H9 (cell line): ENCODE data around the gene SPRY4. TPM values are rescaled to one million over a fixed set of nuclear protein-coding genes. Genes with fewer than 3 reads are reported as not detected.

Experiments
- DNase-seq: peaks from one replicate; pipeline ENCODE4 v3.0.0-alpha.2; 2017
- H2AFZ ChIP-seq: one replicate; pipeline ENCODE4 v1.6.1; 2013; ENCODE audit warnings: mild to moderate bottlenecking, low read length, control low read depth, moderate library complexity
- H2AK5ac ChIP-seq: 2 replicates; pipeline ENCODE4 v1.6.1; 2013; ENCODE audit warnings: low read length, control low read depth, mixed read lengths; ENCODE audit not compliant: insufficient read length
- H2BK120ac ChIP-seq: one replicate; pipeline ENCODE4 v1.6.1; 2013; ENCODE audit warnings: low read depth, mild to moderate bottlenecking, low read length, control low read depth, inconsistent platforms; ENCODE audit not compliant: poor library complexity, severe bottlenecking
- H2BK12ac ChIP-seq: 2 replicates; pipeline ENCODE4 v1.6.1; 2013; ENCODE audit warnings: low read length, control low read depth, mixed read lengths, low read depth; ENCODE audit not compliant: insufficient read length
- H2BK15ac ChIP-seq: 2 replicates; pipeline ENCODE4 v1.6.1; 2013; ENCODE audit warnings: low read depth, low read length, control low read depth
- H2BK20ac ChIP-seq: one replicate; pipeline ENCODE4 v1.6.1; 2013; ENCODE audit warnings: low read depth, mild to moderate bottlenecking, low read length, control low read depth, inconsistent platforms; ENCODE audit not compliant: poor library complexity, severe bottlenecking
- H2BK5ac ChIP-seq: 2 replicates; pipeline ENCODE4 v1.6.1; 2013; ENCODE audit warnings: low read length, control low read depth, mixed read lengths; ENCODE audit not compliant: insufficient read length
- H3K14ac ChIP-seq: 2 replicates; pipeline ENCODE4 v1.6.1; 2013; ENCODE audit warnings: low read length, control low read depth; ENCODE audit not compliant: insufficient read depth
- H3K18ac ChIP-seq: 2 replicates; pipeline ENCODE4 v1.6.1; 2013; ENCODE audit warnings: low read depth, mild to moderate bottlenecking, mixed read lengths, low read length, control low read depth; ENCODE audit not compliant: insufficient read length
- H3K23ac ChIP-seq: 2 replicates; pipeline ENCODE4 v1.6.1; 2013; ENCODE audit warnings: low read length, control low read depth, mixed read lengths, low read depth; ENCODE audit not compliant: insufficient read length
- H3K23me2 ChIP-seq: 2 replicates; pipeline ENCODE4 v1.6.1; 2013; ENCODE audit warnings: low read depth, mild to moderate bottlenecking, mixed read lengths, low read length, control low read depth; ENCODE audit not compliant: insufficient read length, poor library complexity, severe bottlenecking
- H3K27ac ChIP-seq: 2 replicates; pipeline ENCODE4 v1.5.1; 2013; ENCODE audit warnings: low read length, control low read depth, mixed read lengths, low read depth; ENCODE audit not compliant: insufficient read length
- H3K27me3 ChIP-seq: 2 replicates; pipeline ENCODE4 v1.6.1; 2013; ENCODE audit warnings: low read length, control low read depth, inconsistent platforms; ENCODE audit not compliant: insufficient read depth
- H3K4ac ChIP-seq: 2 replicates; pipeline ENCODE4 v1.6.1; 2013; ENCODE audit warnings: low read depth, mild to moderate bottlenecking, control low read depth, inconsistent platforms, low read length, moderate library complexity
- H3K4me1 ChIP-seq: 2 replicates; pipeline ENCODE4 v1.6.1; 2013; ENCODE audit warnings: low read length, control low read depth, inconsistent platforms; ENCODE audit not compliant: insufficient read depth
- H3K4me2 ChIP-seq: 2 replicates; pipeline ENCODE4 v1.6.1; 2013; ENCODE audit warnings: low read length, control low read depth, mixed read lengths; ENCODE audit not compliant: insufficient read length, insufficient read depth
- H3K56ac ChIP-seq: 2 replicates; pipeline ENCODE4 v1.6.1; 2013; ENCODE audit warnings: low read depth, mild to moderate bottlenecking, mixed read lengths, low read length, control low read depth; ENCODE audit not compliant: insufficient read length
- H3K79me1 ChIP-seq: 2 replicates; pipeline ENCODE4 v1.6.1; 2013; ENCODE audit warnings: low read depth, mild to moderate bottlenecking, moderate library complexity, low read length, control low read depth, inconsistent platforms; ENCODE audit not compliant: insufficient read depth, poor library complexity, severe bottlenecking
- H3K79me2 ChIP-seq: 2 replicates; pipeline ENCODE4 v1.6.1; 2013; ENCODE audit warnings: low read length, control low read depth, inconsistent platforms; ENCODE audit not compliant: insufficient read depth
- H3K9ac ChIP-seq: 2 replicates; pipeline ENCODE4 v1.6.1; 2013; ENCODE audit warnings: low read length, control low read depth, mixed read lengths; ENCODE audit not compliant: insufficient read length; ENCODE audit errors: extremely low read depth
- H3K9me3 ChIP-seq: one replicate; pipeline ENCODE4 v1.6.1; 2013; ENCODE audit warnings: low read depth, low read length, inconsistent platforms; ENCODE audit not compliant: control insufficient read depth
- H3T11ph ChIP-seq: one replicate; pipeline ENCODE4 v1.6.1; 2013; ENCODE audit warnings: mild to moderate bottlenecking, low read length, control low read depth, inconsistent platforms
- H4K20me1 ChIP-seq: one replicate; pipeline ENCODE4 v1.6.1; 2013; ENCODE audit not compliant: control insufficient read depth, insufficient read length, insufficient read depth
- H4K5ac ChIP-seq: 2 replicates; pipeline ENCODE4 v1.6.1; 2013; ENCODE audit warnings: low read depth, mild to moderate bottlenecking, mixed read lengths, low read length, control low read depth; ENCODE audit not compliant: insufficient read length
- H4K8ac ChIP-seq: replicated peaks from 2 replicates; pipeline ENCODE4 v1.6.1; 2013; ENCODE audit warnings: low read length, control low read depth, mixed read lengths, low read depth; ENCODE audit not compliant: insufficient read length
- H4K91ac ChIP-seq: 2 replicates; pipeline ENCODE4 v1.6.1; 2013; ENCODE audit warnings: low read depth, mild to moderate bottlenecking, moderate library complexity, mixed read lengths, low read length, control low read depth; ENCODE audit not compliant: insufficient read length
- H3K27ac Mint-ChIP-seq, 3 experiments: 2 replicates in 2 of 3; 3 replicates in 1 of 3; pipeline ENCODE4 v1.8.0; 2020 to 2021; ENCODE audit warnings: mixed read lengths in 3 of 3, mild to moderate bottlenecking in 1 of 3, moderate library complexity in 1 of 3
- H3K27me3 Mint-ChIP-seq: 2 replicates; pipeline ENCODE4 v1.8.0; 2021; ENCODE audit warnings: low read depth, mild to moderate bottlenecking, moderate library complexity, mixed read lengths
- H3K36me3 Mint-ChIP-seq, 3 experiments: 2 replicates in 2 of 3; 3 replicates in 1 of 3; pipeline ENCODE4 v1.8.0; 2020 to 2021; ENCODE audit warnings: low read depth in 3 of 3, mixed read lengths in 3 of 3; ENCODE audit not compliant: insufficient read depth in 1 of 3
- H3K4me1 Mint-ChIP-seq, 2 experiments: 2 replicates each; pipeline ENCODE4 v1.8.0; 2020; ENCODE audit warnings: mixed read lengths in 2 of 2
- H3K4me3 Mint-ChIP-seq, 2 experiments: 2 replicates in 1 of 2; 3 replicates in 1 of 2; pipeline ENCODE4 v1.8.0; 2020 to 2021; ENCODE audit warnings: mild to moderate bottlenecking in 2 of 2, mixed read lengths in 2 of 2, moderate library complexity in 1 of 2
- H3K9me3 Mint-ChIP-seq, 2 experiments: 2 replicates in 1 of 2; 3 replicates in 1 of 2; pipeline ENCODE4 v1.8.0; 2020; ENCODE audit warnings: mild to moderate bottlenecking in 2 of 2, mixed read lengths in 2 of 2, moderate library complexity in 1 of 2
- WGBS: extraction: QIAGEN DNeasy Blood & Tissue Kit; methylation state at CpG from one replicate; pipeline ENCODE4 v1.1.7; 2013; ENCODE audit warnings: missing lambda C conversion rate, low lambda C conversion rate, mixed read lengths; ENCODE audit not compliant: insufficient read length; ENCODE audit errors: extremely low coverage; 5-methylcytosine and 5-hydroxymethylcytosine counted together
- total RNA-seq: library from RNA; stranded (reverse); gene quantifications from 2 replicates; pipeline ENCODE4 v1.2.1, GENCODE V29; 2021
- TF ChIP-seq, protein P1 (sequence below): fragments of 200-600 bp; sonication (generic); conservative IDR thresholded peaks from 3 replicates; pipeline ENCODE4 v1.8.0; 2021; ENCODE audit warnings: antibody characterized with exemption, mild to moderate bottlenecking

The SPRY4 gene
- total RNA-seq, 1 experiment from 2014 or later = 92.4 TPM

DNA sequence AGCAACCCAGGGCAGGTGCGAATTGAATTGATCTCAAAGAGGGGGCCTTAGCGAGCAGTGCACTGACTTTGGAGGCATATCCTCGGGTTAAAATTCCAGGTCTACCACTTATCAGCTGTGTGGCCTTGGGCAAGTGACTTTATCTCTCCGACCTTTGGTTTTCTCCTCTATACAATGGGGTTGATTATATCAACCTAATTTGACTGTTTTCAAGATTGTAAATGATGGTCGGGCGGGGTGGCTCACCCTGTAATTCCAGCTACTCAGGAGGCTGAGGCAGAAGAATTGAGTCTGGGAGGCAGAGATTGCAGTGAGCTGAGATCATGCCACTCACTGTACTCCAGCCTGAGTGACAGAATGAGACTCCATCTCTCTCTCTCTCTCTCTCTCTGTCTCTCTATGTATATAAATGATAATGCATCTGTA is 18.7 kb downstream of the SPRY4 start:
- no peak overlapping the region for H3K23ac ChIP-seq
- H4K5ac ChIP-seq = no peak overlapping the region
- H3K9me3 ChIP-seq = no peaks in the 10 kb centered on the region
- Mint-ChIP-seq H3K4me3 (no peak overlapping the region), H3K27me3 (no peaks in the 10 kb centered on the region), H3K9me3 (no peaks in the 10 kb centered on the region), H3K4me1 (peaks cover 24 to 34% of the 10 kb centered on the region in 2 experiments), H3K27ac (peak overlapping the region in 2 of 3 experiments; percentile 15 to 53; a peak in 1 of 7 replicates), H3K36me3 (peaks cover 14 to 44% (median 35%) of the 10 kb centered on the region in 3 experiments; a peak in 6 of 7 replicates)
- no peak overlapping the region for H2AK5ac ChIP-seq
- no peak overlapping the region for H3K27ac ChIP-seq
- no peak overlapping the region for H4K8ac ChIP-seq
- peaks cover 3% of the 10 kb centered on the region for H3K4me1 ChIP-seq
- DNase-seq = no peak
- H2BK12ac ChIP-seq = no peak overlapping the region
- TF ChIP-seq, protein P1, sequence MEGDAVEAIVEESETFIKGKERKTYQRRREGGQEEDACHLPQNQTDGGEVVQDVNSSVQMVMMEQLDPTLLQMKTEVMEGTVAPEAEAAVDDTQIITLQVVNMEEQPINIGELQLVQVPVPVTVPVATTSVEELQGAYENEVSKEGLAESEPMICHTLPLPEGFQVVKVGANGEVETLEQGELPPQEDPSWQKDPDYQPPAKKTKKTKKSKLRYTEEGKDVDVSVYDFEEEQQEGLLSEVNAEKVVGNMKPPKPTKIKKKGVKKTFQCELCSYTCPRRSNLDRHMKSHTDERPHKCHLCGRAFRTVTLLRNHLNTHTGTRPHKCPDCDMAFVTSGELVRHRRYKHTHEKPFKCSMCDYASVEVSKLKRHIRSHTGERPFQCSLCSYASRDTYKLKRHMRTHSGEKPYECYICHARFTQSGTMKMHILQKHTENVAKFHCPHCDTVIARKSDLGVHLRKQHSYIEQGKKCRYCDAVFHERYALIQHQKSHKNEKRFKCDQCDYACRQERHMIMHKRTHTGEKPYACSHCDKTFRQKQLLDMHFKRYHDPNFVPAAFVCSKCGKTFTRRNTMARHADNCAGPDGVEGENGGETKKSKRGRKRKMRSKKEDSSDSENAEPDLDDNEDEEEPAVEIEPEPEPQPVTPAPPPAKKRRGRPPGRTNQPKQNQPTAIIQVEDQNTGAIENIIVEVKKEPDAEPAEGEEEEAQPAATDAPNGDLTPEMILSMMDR = no peak
- H2BK20ac ChIP-seq = no peak overlapping the region
- no peak overlapping the region for H2BK120ac ChIP-seq
- no peak overlapping the region for H3K56ac ChIP-seq
- no peak overlapping the region for H3K4ac ChIP-seq
- no peak overlapping the region for H3T11ph ChIP-seq
- H2BK15ac ChIP-seq = no peak overlapping the region
- no CpG with 5 or more reads among the region's 6 CpGs for WGBS
- no peaks in the 10 kb centered on the region for H4K20me1 ChIP-seq
- H3K79me1 ChIP-seq = no peaks in the 10 kb centered on the region
- no peaks in the 10 kb centered on the region for H3K27me3 ChIP-seq
- H3K9ac ChIP-seq = no peak overlapping the region
- H3K4me2 ChIP-seq = no peak overlapping the region
- H3K18ac ChIP-seq = no peak overlapping the region
- no peak overlapping the region for H4K91ac ChIP-seq
- H2AFZ ChIP-seq = no peak overlapping the region
- peaks cover 12% of the 10 kb centered on the region; the same call in 1 of the 2 replicates for H3K79me2 ChIP-seq
- H2BK5ac ChIP-seq = no peak overlapping the region
- no peaks in the 10 kb centered on the region for H3K23me2 ChIP-seq
- H3K14ac ChIP-seq = no peak overlapping the region
